Activated naive CD8-positive, alpha-beta T cell (primary cell): Measurements from ENCODE around the gene NOL4L.
"Not testable (repeated sequence)": the region's sequence is repeated elsewhere in the genome, so short reads cannot be mapped to it uniquely, and the experiment has no call there.

Source experiments
- H3K27ac Mint-ChIP-seq: one replicate; pipeline ENCODE4 v1.8.0; 2021; ENCODE audit warnings: mixed read lengths
- H3K27me3 Mint-ChIP-seq: one replicate; pipeline ENCODE4 v1.8.0; 2021; ENCODE audit warnings: mixed read lengths
- H3K36me3 Mint-ChIP-seq: one replicate; pipeline ENCODE4 v1.8.0; 2021; ENCODE audit warnings: mixed read lengths
- H3K4me1 Mint-ChIP-seq: one replicate; pipeline ENCODE4 v1.8.0; 2021; ENCODE audit warnings: low read depth, mixed read lengths
- H3K4me3 Mint-ChIP-seq: one replicate; pipeline ENCODE4 v1.8.0; 2021; ENCODE audit warnings: mild to moderate bottlenecking, mixed read lengths
- H3K9me3 Mint-ChIP-seq: one replicate; pipeline ENCODE4 v1.8.0; 2021; ENCODE audit warnings: low read depth, mixed read lengths

Gene NOL4L

DNA sequence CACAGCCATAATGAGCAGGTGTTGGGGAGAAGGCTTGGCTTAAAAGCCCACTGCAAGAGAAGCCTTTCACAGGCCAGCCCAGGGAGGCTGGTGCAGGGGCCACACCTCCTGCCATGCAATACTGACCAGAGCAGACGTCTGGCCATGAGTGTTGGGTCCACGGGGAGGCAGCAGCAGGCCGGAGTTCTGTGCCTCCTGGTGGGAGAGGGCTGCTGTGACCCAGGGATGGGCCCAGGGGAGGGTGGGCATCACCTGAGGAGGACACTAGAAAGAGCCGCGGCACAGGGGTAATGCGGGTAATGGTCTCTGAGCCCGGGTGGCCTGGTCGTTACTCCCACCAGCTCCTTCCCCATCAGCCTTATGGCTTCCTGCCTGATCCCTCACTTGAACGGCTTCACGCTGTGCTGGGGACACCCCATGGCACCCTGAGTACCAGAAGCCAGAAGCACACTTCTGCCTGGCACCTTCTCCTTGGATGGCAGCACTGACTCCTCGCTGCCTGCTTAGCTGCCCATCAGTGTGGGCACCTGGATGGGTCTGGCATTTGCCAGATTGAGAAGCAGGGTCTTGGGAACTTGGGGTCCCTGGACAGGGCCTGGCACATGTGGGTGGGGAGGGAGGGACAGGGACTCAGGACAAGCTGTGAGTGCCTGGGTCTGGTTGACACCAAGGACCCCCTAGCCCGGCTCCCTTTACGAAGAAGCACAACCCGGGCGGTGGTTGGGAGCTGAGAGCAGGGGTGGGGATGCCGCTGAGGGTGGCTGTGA, 118.2 kb downstream of the NOL4L start:
- Mint-ChIP-seq H3K4me3 (no peak overlapping the region), H3K9me3 (no peaks in the 10 kb centered on the region), H3K36me3 (no peaks in the 10 kb centered on the region), H3K27me3 (no peaks in the 10 kb centered on the region), H3K27ac (no peak overlapping the region), H3K4me1 (peaks cover 7% of the 10 kb centered on the region)

- H3K9me3 Mint-ChIP-seq, H3K36me3 Mint-ChIP-seq, H3K4me3 Mint-ChIP-seq, H3K4me1 Mint-ChIP-seq, H3K27me3 Mint-ChIP-seq, H3K27ac Mint-ChIP-seq: not testable (repeated sequence)
Measured at GRCh38 chr20:32465901-32466675, 119.0 kb downstream of the NOL4L start.

GRCh38 chr20:32465092-32465900, 119.8 kb downstream of the NOL4L start:
- Mint-ChIP-seq H3K4me3 (no peak overlapping the region), H3K9me3 (no peaks in the 10 kb centered on the region), H3K27me3 (no peaks in the 10 kb centered on the region), H3K36me3 (no peaks in the 10 kb centered on the region), H3K4me1 (peaks cover 1% of the 10 kb centered on the region), H3K27ac (peak overlapping the region; percentile 46)

GRCh38 chr20:32464401-32465091, 120.6 kb downstream of the NOL4L start:
- Mint-ChIP-seq H3K9me3 (no peaks in the 10 kb centered on the region), H3K27me3 (no peaks in the 10 kb centered on the region), H3K4me3 (no peak overlapping the region), H3K4me1 (no peaks in the 10 kb centered on the region), H3K27ac (peak overlapping the region; percentile 34), H3K36me3 (no peaks in the 10 kb centered on the region)

- Mint-ChIP-seq H3K4me1 (no peaks in the 10 kb centered on the region), H3K4me3 (no peak overlapping the region), H3K36me3 (no peaks in the 10 kb centered on the region), H3K27ac (no peak overlapping the region), H3K27me3 (no peaks in the 10 kb centered on the region), H3K9me3 (no peaks in the 10 kb centered on the region)
Measured at GRCh38 chr20:32463642-32464400, 121.3 kb downstream of the NOL4L start.

- H3K4me3 Mint-ChIP-seq, result no peak overlapping the region
- no peak overlapping the region for H3K27ac Mint-ChIP-seq
- no peaks in the 10 kb centered on the region for H3K36me3 Mint-ChIP-seq
- peaks cover 3% of the 10 kb centered on the region for H3K4me1 Mint-ChIP-seq
- H3K9me3 Mint-ChIP-seq, result no peaks in the 10 kb centered on the region
- no peaks in the 10 kb centered on the region for H3K27me3 Mint-ChIP-seq
Measured at GRCh38 chr20:32462900-32463641, 122.1 kb downstream of the NOL4L start.

GRCh38 chr20:32461836-32462600, 123.1 kb downstream of the NOL4L start:
- Mint-ChIP-seq H3K27me3 (no peaks in the 10 kb centered on the region), H3K4me1 (peaks cover 3% of the 10 kb centered on the region), H3K27ac (peak overlapping the region; percentile 54), H3K36me3 (no peaks in the 10 kb centered on the region), H3K4me3 (no peak overlapping the region), H3K9me3 (no peaks in the 10 kb centered on the region)

DNA sequence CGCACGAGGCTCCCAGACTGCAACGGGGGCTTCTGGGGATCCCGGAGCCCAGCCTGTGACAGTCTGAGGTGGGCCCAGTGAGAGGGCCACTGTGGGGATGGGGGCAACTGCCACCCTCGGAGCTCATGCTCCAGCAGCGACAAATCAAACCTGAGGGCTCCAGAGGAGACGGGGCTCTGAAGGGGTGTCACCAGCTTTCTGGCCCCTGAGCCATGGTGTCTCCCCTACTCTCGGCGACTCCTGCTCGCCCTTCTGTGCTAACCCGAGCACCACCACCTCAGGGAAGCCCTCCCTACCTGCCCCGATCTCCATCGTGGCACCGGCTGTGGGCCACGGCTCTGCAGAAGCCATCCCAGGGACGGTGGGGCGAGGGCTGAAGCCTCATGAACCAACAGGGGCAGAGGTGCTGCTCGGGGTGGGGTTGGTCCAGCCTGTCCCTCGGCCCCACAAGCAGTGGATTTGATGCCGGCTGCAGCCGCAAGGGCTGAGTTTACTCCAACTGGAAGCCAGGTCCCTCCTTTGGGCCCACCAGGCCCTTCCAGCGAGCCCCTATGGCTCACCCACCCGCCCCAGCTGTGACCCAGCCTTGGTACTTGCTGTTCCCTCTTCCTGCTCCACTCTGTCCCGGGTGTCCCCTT, 124.3 kb downstream of the NOL4L start:
- no peak overlapping the region for H3K4me3 Mint-ChIP-seq
- no peak overlapping the region for H3K27ac Mint-ChIP-seq
- H3K36me3 Mint-ChIP-seq, result no peaks in the 10 kb centered on the region
- no peaks in the 10 kb centered on the region for H3K27me3 Mint-ChIP-seq
- peaks cover 3% of the 10 kb centered on the region for H3K4me1 Mint-ChIP-seq
- no peaks in the 10 kb centered on the region for H3K9me3 Mint-ChIP-seq

DNA sequence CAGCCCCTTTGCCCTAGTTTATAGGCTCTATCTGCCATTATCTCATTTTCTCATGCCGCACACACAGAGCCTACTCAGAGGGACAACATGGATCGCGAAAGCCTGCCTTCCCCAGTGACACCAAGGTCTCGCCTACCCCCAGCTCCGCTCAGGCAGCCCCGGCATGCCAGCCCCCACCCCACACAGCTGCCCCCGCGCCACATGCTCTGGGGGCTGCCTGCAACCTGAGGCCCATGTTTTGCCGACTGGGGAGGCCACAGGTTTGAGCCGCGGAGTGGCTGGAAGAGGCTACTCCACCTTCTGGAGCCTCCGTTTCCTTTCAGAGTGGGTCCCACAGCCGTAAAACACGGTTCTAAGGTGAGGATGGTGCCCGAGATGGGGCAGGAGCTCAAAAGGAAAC, 124.9 kb downstream of the NOL4L start:
- Mint-ChIP-seq H3K4me3 (no peak overlapping the region), H3K27me3 (no peaks in the 10 kb centered on the region), H3K4me1 (peaks cover 3% of the 10 kb centered on the region), H3K27ac (no peak overlapping the region), H3K9me3 (no peaks in the 10 kb centered on the region), H3K36me3 (no peaks in the 10 kb centered on the region)

GRCh38 chr20:32458837-32459220, 126.3 kb downstream of the NOL4L start:
- Mint-ChIP-seq H3K27ac (no peak overlapping the region), H3K4me3 (no peak overlapping the region), H3K9me3 (no peaks in the 10 kb centered on the region), H3K27me3 (no peaks in the 10 kb centered on the region), H3K4me1 (peaks cover 3% of the 10 kb centered on the region), H3K36me3 (no peaks in the 10 kb centered on the region)

DNA sequence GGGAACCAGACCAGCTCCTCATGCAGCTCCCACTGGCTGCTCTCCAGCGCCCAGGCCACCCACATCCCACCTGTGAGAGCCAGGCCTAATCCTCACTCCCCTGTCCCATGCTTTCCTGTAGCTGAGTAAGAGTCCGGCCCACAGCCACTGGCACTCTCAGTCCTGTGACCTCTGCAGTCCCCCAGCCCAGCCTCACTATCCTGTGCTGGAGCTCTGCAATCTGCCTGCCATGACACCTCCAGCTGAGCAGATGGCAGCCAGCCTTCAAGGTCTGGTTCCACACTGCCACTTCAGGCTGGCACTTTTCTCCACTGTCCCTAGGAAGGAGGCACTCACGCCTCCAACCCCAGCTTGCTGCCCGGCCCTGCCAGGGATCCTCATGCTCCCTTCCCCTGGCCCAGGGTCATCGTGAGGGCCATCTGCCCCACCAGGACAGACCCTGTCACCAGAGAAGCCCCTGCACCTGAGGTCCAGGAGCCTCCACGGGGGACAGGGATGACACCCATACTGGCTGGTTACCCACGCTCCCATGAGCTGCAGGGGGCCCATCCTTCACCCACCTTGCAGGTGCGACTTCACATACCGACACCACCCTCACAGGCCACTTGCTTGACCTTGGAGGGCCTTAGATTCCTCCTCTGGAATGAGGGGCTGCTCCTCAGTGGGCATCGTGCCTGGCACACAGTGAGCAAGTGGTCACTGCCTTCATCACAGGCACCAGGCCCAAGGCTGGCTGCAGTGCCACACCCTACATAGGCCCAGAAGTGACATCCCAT, 126.9 kb downstream of the NOL4L start:
- Mint-ChIP-seq H3K27ac (no peak overlapping the region), H3K27me3 (no peaks in the 10 kb centered on the region), H3K9me3 (no peaks in the 10 kb centered on the region), H3K36me3 (no peaks in the 10 kb centered on the region), H3K4me3 (no peak overlapping the region), H3K4me1 (peaks cover 3% of the 10 kb centered on the region)

DNA sequence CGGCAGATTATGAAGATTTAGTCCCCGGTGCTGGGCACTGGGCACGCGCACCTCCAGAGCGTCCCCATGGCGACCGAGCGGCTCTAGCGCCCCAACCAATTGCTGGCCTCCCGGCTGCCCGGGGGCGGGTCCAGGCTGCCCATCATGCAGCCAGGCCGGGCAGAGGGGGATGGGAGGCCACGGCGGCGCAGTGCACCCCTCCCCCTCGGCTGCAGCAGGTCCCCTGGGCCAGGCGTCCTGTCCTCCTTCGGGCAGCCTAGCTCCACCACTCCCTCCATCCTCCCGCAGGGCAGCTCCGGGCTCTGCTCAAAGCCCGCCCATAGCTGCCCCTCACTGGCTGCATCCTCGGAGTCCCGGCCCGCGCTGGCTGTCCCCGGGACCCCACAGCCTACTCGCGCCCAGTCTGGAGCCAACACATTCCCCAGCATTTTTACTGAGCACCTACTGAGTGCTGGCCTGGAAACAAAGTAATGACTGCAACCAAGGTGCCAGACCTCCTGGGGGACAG, 127.6 kb downstream of the NOL4L start:
- Mint-ChIP-seq H3K4me1 (peaks cover 6% of the 10 kb centered on the region), H3K27ac (no peak overlapping the region), H3K4me3 (no peak overlapping the region), H3K9me3 (no peaks in the 10 kb centered on the region), H3K27me3 (no peaks in the 10 kb centered on the region), H3K36me3 (no peaks in the 10 kb centered on the region)
